NB4 (cell line): ENCODE data around the gene MRPL47.

Experiments
- MYC ChIP-seq: IDR thresholded peaks from 2 replicates; pipeline ENCODE4 v1.6.1; 2011; ENCODE audit warnings: low read depth, low read length
- POLR2A ChIP-seq: IDR thresholded peaks from 2 replicates; pipeline ENCODE4 v1.6.1; 2011; ENCODE audit warnings: mild to moderate bottlenecking; ENCODE audit not compliant: insufficient read length; ENCODE audit errors: extremely low read depth
- TF ChIP-seq, protein P1 (sequence below): IDR thresholded peaks from one replicate; pipeline ENCODE4 v1.5.1; 2012; ENCODE audit warnings: low read depth, low read length
- TF ChIP-seq, protein P2 (sequence below): IDR thresholded peaks from 2 replicates; pipeline ENCODE4 v1.6.1; 2011; ENCODE audit warnings: low read depth, low read length

- TF ChIP-seq, protein P1, sequence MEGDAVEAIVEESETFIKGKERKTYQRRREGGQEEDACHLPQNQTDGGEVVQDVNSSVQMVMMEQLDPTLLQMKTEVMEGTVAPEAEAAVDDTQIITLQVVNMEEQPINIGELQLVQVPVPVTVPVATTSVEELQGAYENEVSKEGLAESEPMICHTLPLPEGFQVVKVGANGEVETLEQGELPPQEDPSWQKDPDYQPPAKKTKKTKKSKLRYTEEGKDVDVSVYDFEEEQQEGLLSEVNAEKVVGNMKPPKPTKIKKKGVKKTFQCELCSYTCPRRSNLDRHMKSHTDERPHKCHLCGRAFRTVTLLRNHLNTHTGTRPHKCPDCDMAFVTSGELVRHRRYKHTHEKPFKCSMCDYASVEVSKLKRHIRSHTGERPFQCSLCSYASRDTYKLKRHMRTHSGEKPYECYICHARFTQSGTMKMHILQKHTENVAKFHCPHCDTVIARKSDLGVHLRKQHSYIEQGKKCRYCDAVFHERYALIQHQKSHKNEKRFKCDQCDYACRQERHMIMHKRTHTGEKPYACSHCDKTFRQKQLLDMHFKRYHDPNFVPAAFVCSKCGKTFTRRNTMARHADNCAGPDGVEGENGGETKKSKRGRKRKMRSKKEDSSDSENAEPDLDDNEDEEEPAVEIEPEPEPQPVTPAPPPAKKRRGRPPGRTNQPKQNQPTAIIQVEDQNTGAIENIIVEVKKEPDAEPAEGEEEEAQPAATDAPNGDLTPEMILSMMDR = no peak
- TF ChIP-seq POLR2A (no peak), MYC (no peak)
- TF ChIP-seq, protein P2, sequence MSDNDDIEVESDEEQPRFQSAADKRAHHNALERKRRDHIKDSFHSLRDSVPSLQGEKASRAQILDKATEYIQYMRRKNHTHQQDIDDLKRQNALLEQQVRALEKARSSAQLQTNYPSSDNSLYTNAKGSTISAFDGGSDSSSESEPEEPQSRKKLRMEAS = no peak
Observed at GRCh38 chr3:179640469-179640868, 36.0 kb upstream of the MRPL47 start.
